Tibial nerve (tissue), 4 donors: ENCODE data around the gene DVL2. TPM values are rescaled to one million over a fixed set of nuclear protein-coding genes. Genes with fewer than 3 reads are reported as not detected.

Experiments used
- DNase-seq, 2 donors: peaks; one replicate each; pipeline ENCODE4 v3.0.0-alpha.2; 2019; ENCODE audit warnings: low spot score in 2 of 2
- H3K27ac ChIP-seq, 4 donors: fragments of 200-600 bp; sonication (generic) in 3 of 4; one replicate each; pipeline ENCODE4 v1.5.1; 2017 to 2019; ENCODE audit warnings: mild to moderate bottlenecking in 1 of 4
- H3K27me3 ChIP-seq, 2 donors: fragments of 200-600 bp; sonication (generic) in 1 of 2; one replicate each; pipeline versions ENCODE4 v1.5.1 to v1.6.0; 2017 to 2019
- H3K36me3 ChIP-seq, 3 donors: fragments of 200-600 bp; sonication (generic); one replicate each; pipeline ENCODE4 v1.5.1; 2018 to 2019
- H3K4me1 ChIP-seq, 4 donors: fragments of 200-600 bp; sonication (generic) in 3 of 4; one replicate each; pipeline ENCODE4 v1.5.1; 2017 to 2019
- H3K4me3 ChIP-seq, 4 donors: fragments of 200-600 bp; sonication (generic) in 3 of 4; one replicate each; pipeline ENCODE4 v1.5.1; 2017 to 2019; ENCODE audit warnings: mild to moderate bottlenecking in 1 of 4, moderate library complexity in 1 of 4
- H3K9me3 ChIP-seq, 4 donors: fragments of 200-600 bp; sonication (generic) in 3 of 4; one replicate each; pipeline ENCODE4 v1.5.1; 2017 to 2019
- EP300 ChIP-seq, 2 donors: sonication (generic); formaldehyde crosslinking; IDR thresholded peaks; one replicate each; pipeline ENCODE4 v1.6.1; 2017; ENCODE audit warnings: antibody characterized with exemption in 2 of 2, mild to moderate bottlenecking in 1 of 2
- POLR2A ChIP-seq, 2 donors: fragments of 450-650 bp; IDR thresholded peaks; one replicate each; pipeline ENCODE4 v1.6.1; 2017; ENCODE audit warnings: antibody characterized with exemption in 2 of 2, mild to moderate bottlenecking in 2 of 2, moderate library complexity in 2 of 2
- WGBS, 2 donors: methylation state at CpG; one replicate each; pipeline ENCODE4 v1.1.5; 2018; 5-methylcytosine and 5-hydroxymethylcytosine counted together
- total RNA-seq, 4 donors: library from RNA; depleted of rRNA; stranded (reverse); fragments of >200 nt; gene quantifications; one replicate each; pipeline ENCODE4 v1.1.0, GENCODE V29; 2016
- TF ChIP-seq, protein P1 (sequence below), 5 experiments: fragments of 200-600 bp in 3 of 5; fragments of 450-650 bp in 2 of 5; sonication (generic) in 3 of 5; IDR thresholded peaks; one replicate each; pipeline ENCODE4 v1.5.1; 2016 to 2019; ENCODE audit warnings: antibody characterized with exemption in 5 of 5, mild to moderate bottlenecking in 3 of 5, moderate library complexity in 2 of 5

Gene DVL2
- total RNA-seq, 4 donors from 2014 or later, result 41.4 to 51.2 (median 46.7) TPM

DNA sequence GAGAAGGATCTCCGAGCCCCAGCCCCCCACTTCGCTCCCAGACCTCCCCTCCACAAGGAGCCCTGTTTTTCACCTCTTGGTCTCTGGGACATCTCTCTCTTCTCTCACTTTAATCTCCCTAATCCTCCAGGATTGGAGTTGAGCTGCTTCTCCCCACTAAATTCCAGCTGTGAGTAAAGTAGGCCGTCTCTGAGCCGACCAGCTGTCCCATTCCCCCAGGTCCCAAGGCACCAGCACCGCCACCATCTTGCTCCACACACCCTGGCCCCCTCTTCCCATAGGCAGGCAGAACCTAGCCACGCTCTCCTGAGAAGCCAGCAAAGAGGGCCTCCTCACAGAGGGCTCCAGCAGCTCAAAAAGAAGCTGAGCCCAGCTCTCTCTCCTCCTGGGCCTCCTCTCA, 15.6 kb downstream of the DVL2 start:
- DNase-seq, result no peak
- WGBS, 2 donors, result 67 to 74% methylated on average over 6 of the region's 6 CpGs
- no peak overlapping the region for H3K4me3 ChIP-seq
- peak overlapping the region; percentile 81 to 98 (median 96) for H3K27ac ChIP-seq
- no peaks in the 10 kb centered on the region for H3K27me3 ChIP-seq
- no peaks in the 10 kb centered on the region for H3K9me3 ChIP-seq
- H3K4me1 ChIP-seq, result peaks cover 0 to 78% (median 43%) of the 10 kb centered on the region in 4 donors
- peaks cover 3 to 22% (median 3%) of the 10 kb centered on the region in 3 donors for H3K36me3 ChIP-seq
- TF ChIP-seq POLR2A (IDR thresholded peaks at IDR 0.05), result no peak
- TF ChIP-seq, protein P1, sequence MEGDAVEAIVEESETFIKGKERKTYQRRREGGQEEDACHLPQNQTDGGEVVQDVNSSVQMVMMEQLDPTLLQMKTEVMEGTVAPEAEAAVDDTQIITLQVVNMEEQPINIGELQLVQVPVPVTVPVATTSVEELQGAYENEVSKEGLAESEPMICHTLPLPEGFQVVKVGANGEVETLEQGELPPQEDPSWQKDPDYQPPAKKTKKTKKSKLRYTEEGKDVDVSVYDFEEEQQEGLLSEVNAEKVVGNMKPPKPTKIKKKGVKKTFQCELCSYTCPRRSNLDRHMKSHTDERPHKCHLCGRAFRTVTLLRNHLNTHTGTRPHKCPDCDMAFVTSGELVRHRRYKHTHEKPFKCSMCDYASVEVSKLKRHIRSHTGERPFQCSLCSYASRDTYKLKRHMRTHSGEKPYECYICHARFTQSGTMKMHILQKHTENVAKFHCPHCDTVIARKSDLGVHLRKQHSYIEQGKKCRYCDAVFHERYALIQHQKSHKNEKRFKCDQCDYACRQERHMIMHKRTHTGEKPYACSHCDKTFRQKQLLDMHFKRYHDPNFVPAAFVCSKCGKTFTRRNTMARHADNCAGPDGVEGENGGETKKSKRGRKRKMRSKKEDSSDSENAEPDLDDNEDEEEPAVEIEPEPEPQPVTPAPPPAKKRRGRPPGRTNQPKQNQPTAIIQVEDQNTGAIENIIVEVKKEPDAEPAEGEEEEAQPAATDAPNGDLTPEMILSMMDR (IDR thresholded peaks at IDR 0.05), result no peak
- no peak for TF ChIP-seq EP300 (IDR thresholded peaks at IDR 0.05)

DNA sequence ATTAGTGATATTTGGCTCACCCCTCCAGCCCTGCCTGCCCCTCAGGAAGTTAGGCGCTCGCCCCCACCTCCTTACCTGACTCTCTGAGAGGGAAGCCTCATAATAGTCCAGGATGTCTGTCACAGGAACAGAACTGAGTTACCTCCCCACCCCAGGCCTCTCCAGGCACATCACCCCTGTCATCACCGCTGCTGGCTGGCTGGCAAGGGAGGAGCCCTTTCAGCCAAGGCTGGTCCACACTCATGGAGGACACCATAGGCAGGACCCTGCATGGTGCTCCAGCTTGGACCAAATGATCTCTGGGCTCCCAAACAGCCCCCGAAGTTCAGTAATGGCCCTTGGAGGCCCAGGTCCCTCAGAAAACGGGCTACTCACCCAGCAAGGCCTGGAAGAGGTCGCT, 16.2 kb downstream of the DVL2 start:
- TF ChIP-seq, protein P1 (IDR thresholded peaks at IDR 0.05), result no peak
- TF ChIP-seq EP300 (IDR thresholded peaks at IDR 0.05) (no peak), POLR2A (IDR thresholded peaks at IDR 0.05) (no peak)
- WGBS, 2 donors, result 53 to 56% methylated on average over 3 to 5 of the region's 6 CpGs
- H3K9me3 ChIP-seq, result no peaks in the 10 kb centered on the region
- DNase-seq, result no peak
- peaks cover 0 to 81% (median 44%) of the 10 kb centered on the region in 4 donors for H3K4me1 ChIP-seq
- H3K27ac ChIP-seq, result peak overlapping the region; percentile 62 to 98 (median 82)
- H3K27me3 ChIP-seq, result no peaks in the 10 kb centered on the region
- H3K4me3 ChIP-seq, result peak overlapping the region in 2 of 4 donors; percentile 33 to 56
- peaks cover 3 to 16% (median 3%) of the 10 kb centered on the region in 3 donors for H3K36me3 ChIP-seq

DNA sequence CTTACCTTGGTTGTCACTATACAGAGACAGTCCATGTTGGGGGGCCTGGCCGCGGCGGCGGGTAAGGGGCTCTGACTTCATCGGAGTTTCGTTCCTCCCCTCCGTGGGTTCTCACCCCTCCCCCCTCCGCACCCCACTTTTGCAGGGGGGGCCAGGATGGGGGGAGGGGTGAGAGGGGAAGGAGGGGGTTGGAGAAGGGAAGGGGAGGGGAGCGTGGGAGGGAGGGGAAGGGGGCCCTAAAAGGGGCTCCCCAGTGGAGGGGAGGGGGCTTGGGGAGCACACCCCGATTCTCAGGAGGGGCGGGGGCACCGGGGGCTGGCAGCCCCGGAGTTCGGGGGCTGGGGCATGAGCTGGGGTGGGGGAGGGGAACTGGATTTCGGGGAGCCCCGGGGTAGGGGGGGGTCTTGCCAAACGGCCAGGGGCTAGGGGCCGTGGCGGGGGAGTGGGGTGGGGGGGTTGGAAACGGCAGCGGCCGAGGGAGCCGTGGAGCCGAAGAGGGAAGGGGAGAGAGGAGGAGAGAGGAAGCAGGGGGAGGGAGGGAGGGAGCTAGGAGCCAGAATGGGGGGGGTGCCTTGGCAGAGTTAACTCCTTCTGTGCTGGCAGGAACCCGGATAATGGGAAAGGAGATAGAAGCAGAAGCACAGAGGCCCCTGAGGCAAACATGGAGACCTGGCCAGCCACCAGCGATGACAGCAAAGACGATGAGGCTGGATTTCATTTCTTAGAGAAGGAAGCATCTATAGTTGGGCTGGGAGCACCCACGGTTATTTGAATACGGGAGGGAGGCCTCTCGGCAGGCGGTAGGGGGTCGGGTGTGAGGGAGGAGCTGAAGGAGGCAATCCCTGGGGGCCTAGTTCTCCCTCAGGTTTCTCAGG, 17.0 kb downstream of the DVL2 start:
- no peaks in the 10 kb centered on the region for H3K9me3 ChIP-seq
- DNase-seq, result peak in 1 of 2 donors; percentile 53

DNA sequence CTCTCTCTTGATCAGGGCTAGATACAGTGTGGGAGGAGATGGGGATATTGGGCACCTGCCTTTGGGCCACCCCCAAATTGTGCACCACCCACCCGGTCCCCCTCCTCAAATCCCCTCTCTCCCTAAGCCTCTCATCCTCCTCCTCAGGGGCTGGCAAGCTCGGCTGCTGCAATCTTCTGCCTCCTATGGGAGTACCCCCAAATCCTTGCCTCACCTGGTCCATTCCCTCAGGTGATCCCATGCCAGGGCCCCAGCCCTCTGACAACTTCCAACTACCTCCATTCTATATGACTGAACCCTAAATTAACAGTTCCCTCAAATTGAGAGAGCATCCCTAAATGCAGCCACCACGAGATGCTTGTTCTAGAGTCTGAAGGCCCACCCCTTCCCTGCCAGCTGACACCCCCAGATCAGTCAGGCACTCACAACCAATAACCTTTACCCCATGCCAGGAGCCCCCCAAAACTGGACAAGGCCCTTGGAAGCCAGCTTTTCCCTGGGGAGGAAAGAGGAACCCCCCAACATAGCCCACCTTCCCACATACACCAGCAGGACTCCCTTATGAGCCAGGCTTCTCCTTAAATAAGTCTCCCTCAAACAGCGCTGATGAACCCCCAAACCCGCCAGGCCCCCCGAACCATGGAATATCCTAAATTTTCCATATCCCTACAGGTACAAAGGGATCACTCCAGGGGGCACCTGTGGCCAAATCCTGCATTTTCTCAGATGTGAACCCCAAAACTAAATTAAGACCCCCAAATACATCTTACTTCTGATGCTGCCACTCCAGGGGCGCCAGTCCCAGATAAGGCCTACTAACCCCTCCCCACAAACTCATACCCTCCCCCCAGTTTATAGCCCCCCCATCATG, 17.8 kb downstream of the DVL2 start:
- peak overlapping the region in 3 of 4 donors; percentile 29 to 56 (median 33) for H3K4me3 ChIP-seq
- 6 to 25% methylated on average over 7 of the region's 7 CpGs for WGBS, 2 donors
- TF ChIP-seq POLR2A (IDR thresholded peaks at IDR 0.05) (no peak), EP300 (IDR thresholded peaks at IDR 0.05) (no peak)
- TF ChIP-seq, protein P1 (IDR thresholded peaks at IDR 0.05), result no peak
- peak overlapping the region in 3 of 4 donors; percentile 66 to 98 (median 97) for H3K27ac ChIP-seq
- peaks cover 0 to 11% of the 10 kb centered on the region in 2 donors for H3K27me3 ChIP-seq
- peaks cover 0 to 78% (median 42%) of the 10 kb centered on the region in 4 donors for H3K4me1 ChIP-seq
- H3K9me3 ChIP-seq, result no peaks in the 10 kb centered on the region
- DNase-seq, result no peak
- H3K36me3 ChIP-seq, result no peaks in the 10 kb centered on the region

More for the DNA sequence above, 17.0 kb downstream of the DVL2 start:
- TF ChIP-seq POLR2A (IDR thresholded peaks at IDR 0.05) (no peak), EP300 (IDR thresholded peaks at IDR 0.05) (no peak)
- TF ChIP-seq, protein P1 (IDR thresholded peaks at IDR 0.05), result no peak
- WGBS, 2 donors, result 1 to 3% methylated on average over 25 to 31 of the region's 32 CpGs
- Histone ChIP-seq H3K27ac (peak overlapping the region; percentile 62 to 98 (median 82)), H3K4me1 (peaks cover 0 to 80% (median 44%) of the 10 kb centered on the region in 4 donors), H3K36me3 (peaks cover 0 to 8% (median 3%) of the 10 kb centered on the region in 3 donors), H3K4me3 (peak overlapping the region; percentile 19 to 56 (median 31)), H3K27me3 (peaks cover 0 to 5% of the 10 kb centered on the region in 2 donors)
